Neutrophil (primary cell): ENCODE measurements around the gene ASCL2.

ENCODE experiments used
- H3K27ac ChIP-seq: fragments of 200-600 bp; sonication (generic); 2 replicates; pipeline ENCODE4 v1.5.1; 2016; ENCODE audit warnings: mild to moderate bottlenecking, moderate library complexity
- H3K27me3 ChIP-seq: fragments of 200-600 bp; sonication (generic); 2 replicates; pipeline ENCODE4 v1.6.0; 2016; ENCODE audit warnings: mild to moderate bottlenecking
- H3K36me3 ChIP-seq: fragments of 200-600 bp; sonication (generic); 2 replicates; pipeline ENCODE4 v1.5.1; 2017
- H3K4me1 ChIP-seq, 2 experiments: fragments of 200-600 bp in 1 of 2; sonication (generic) in 1 of 2; 1 replicate in 1 of 2; 2 replicates in 1 of 2; pipeline versions ENCODE4 v1.5.1 to v1.6.1; 2013 to 2016; ENCODE audit warnings: low read depth in 1 of 2, low read length in 1 of 2, mild to moderate bottlenecking in 1 of 2, moderate library complexity in 1 of 2; ENCODE audit not compliant: control insufficient read depth in 1 of 2, insufficient read depth in 1 of 2
- H3K4me3 ChIP-seq, 2 experiments: fragments of 200-600 bp in 1 of 2; sonication (generic) in 1 of 2; 1 replicate in 1 of 2; 2 replicates in 1 of 2; pipeline ENCODE4 v1.5.1; 2013 to 2016; ENCODE audit warnings: low read depth in 1 of 2, low read length in 1 of 2, mild to moderate bottlenecking in 1 of 2, moderate library complexity in 1 of 2
- H3K9me3 ChIP-seq: fragments of 200-600 bp; sonication (generic); 2 replicates; pipeline ENCODE4 v1.5.1; 2016
- CTCF ChIP-seq: fragments of 200-600 bp; sonication (generic); IDR thresholded peaks from 2 replicates; pipeline ENCODE4 v1.5.1; 2016; ENCODE audit warnings: antibody characterized with exemption

ASCL2 gene

GRCh38 chr11:2303627-2304505, 33.5 kb upstream of the ASCL2 start:
- no peak for TF ChIP-seq CTCF

GRCh38 chr11:2302896-2303626, 32.7 kb upstream of the ASCL2 start:
- H3K9me3 ChIP-seq = no peaks in the 10 kb centered on the region
- H3K27ac ChIP-seq = peak overlapping the region; percentile 97
- no peaks in the 10 kb centered on the region for H3K27me3 ChIP-seq
- no peak for TF ChIP-seq CTCF
- H3K36me3 ChIP-seq = peaks cover 14% of the 10 kb centered on the region
- H3K4me1 ChIP-seq = peaks cover 82 to 90% of the 10 kb centered on the region in 2 experiments
- peak overlapping the region; percentile 63 to 77 for H3K4me3 ChIP-seq

More at GRCh38 chr11:2303627-2304505, 33.5 kb upstream of the ASCL2 start:
- no peaks in the 10 kb centered on the region for H3K27me3 ChIP-seq
- peaks cover 10% of the 10 kb centered on the region for H3K36me3 ChIP-seq
- H3K4me1 ChIP-seq = peaks cover 82 to 91% of the 10 kb centered on the region in 2 experiments
- H3K9me3 ChIP-seq = no peaks in the 10 kb centered on the region
- peak overlapping the region; percentile 97 for H3K27ac ChIP-seq
- H3K4me3 ChIP-seq = peak overlapping the region; percentile 63 to 77

GRCh38 chr11:2302306-2302895, 32.0 kb upstream of the ASCL2 start:
- TF ChIP-seq CTCF = no peak
- Histone ChIP-seq H3K4me3 (peak overlapping the region; percentile 63 to 77), H3K36me3 (peaks cover 21% of the 10 kb centered on the region), H3K4me1 (peaks cover 75 to 83% of the 10 kb centered on the region in 2 experiments), H3K27me3 (no peaks in the 10 kb centered on the region), H3K9me3 (no peaks in the 10 kb centered on the region), H3K27ac (peak overlapping the region; percentile 97)

GRCh38 chr11:2301631-2302305, 31.4 kb upstream of the ASCL2 start, which contains the start of the genes C11orf21 and TSPAN32:
TSS of gene C11orf21 (minus strand) at chr11:2301918. CDS start at chr11:2301808, 110 bp downstream.
TSS of gene TSPAN32 (plus strand) at chr11:2302013. CDS start at chr11:2302150, 137 bp downstream.
- Histone ChIP-seq H3K27me3 (no peaks in the 10 kb centered on the region), H3K4me3 (peak within 1 kb of the TSS; percentile 63 to 77), H3K4me1 (peaks cover 69 to 77% of the 10 kb centered on the region in 2 experiments), H3K9me3 (no peaks in the 10 kb centered on the region), H3K27ac (peak within 1 kb of the TSS; percentile 97), H3K36me3 (peaks cover 27% of the 10 kb centered on the region)
- TF ChIP-seq CTCF = no peak
